AG09309 (cell line): ENCODE results near the gene ITSN1.

ENCODE experiments used
- DNase-seq: peaks from one replicate; pipeline ENCODE4 v3.0.0-alpha.2; 2010; ENCODE audit warnings: low read depth
- H3K4me3 ChIP-seq: 2 replicates; pipeline ENCODE4 v1.5.1; 2011; ENCODE audit warnings: mild to moderate bottlenecking, low read depth, low read length, moderate library complexity; ENCODE audit not compliant: control insufficient read depth
- TF ChIP-seq, protein P1 (sequence below): IDR thresholded peaks from 2 replicates; pipeline ENCODE4 v1.5.1; 2011; ENCODE audit warnings: mild to moderate bottlenecking, low read depth, low read length, inconsistent platforms; ENCODE audit not compliant: insufficient read depth, control insufficient read depth; ENCODE audit errors: missing control alignments

ITSN1 gene

DNA sequence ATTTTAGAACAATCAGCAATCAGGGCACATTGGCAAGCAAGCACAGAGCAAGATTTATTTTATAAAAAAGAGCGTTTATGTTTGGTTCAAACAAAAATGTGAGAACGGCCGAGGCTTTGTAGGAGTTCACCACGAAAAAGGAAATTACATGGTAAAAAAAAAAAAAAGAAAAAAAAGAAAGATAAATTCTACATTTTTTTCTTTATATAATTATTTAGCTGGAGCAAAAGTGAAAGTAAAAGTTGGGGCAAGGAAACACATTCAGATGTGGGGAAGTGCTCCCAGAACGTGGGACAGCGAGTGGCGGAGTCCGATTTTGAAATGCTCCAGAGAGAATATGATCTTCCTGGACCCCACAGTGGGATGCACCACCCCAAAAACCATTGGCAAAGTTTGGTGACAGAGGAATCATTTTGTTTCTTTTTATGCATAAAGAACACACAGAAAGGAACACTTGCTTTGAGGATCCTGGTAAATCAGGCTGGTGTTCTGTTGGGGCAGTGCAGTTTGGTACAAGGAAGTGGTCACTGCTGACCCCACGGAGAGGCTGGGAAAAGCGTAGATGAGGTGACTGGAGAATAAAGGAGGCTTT lies 289.6 kb downstream of the ITSN1 start:
- no peak for DNase-seq
- TF ChIP-seq, protein P1, sequence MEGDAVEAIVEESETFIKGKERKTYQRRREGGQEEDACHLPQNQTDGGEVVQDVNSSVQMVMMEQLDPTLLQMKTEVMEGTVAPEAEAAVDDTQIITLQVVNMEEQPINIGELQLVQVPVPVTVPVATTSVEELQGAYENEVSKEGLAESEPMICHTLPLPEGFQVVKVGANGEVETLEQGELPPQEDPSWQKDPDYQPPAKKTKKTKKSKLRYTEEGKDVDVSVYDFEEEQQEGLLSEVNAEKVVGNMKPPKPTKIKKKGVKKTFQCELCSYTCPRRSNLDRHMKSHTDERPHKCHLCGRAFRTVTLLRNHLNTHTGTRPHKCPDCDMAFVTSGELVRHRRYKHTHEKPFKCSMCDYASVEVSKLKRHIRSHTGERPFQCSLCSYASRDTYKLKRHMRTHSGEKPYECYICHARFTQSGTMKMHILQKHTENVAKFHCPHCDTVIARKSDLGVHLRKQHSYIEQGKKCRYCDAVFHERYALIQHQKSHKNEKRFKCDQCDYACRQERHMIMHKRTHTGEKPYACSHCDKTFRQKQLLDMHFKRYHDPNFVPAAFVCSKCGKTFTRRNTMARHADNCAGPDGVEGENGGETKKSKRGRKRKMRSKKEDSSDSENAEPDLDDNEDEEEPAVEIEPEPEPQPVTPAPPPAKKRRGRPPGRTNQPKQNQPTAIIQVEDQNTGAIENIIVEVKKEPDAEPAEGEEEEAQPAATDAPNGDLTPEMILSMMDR: no peak
- H3K4me3 ChIP-seq: peak overlapping the region; percentile 43

DNA sequence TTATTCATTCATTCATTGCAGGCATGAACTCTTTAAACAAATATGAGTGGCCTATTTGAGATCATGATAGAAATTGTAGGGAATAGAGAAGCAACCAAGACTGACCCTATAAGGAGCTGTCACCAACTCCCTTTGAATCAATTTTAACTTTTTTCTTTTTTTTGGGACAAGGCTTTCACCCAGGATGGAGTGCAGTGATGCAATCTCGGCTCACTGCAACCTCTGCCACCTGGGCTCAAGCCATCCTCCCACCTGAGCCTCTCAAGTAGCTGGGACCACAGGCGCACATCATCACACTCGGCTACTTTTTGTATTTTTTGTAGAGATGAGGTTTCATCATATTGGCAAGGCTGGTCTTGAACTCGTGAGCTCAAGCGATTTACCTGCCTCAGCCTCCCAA lies 290.4 kb downstream of the ITSN1 start:
- TF ChIP-seq, protein P1: no peak
- H3K4me3 ChIP-seq: no peak overlapping the region
- DNase-seq: no peak

DNA sequence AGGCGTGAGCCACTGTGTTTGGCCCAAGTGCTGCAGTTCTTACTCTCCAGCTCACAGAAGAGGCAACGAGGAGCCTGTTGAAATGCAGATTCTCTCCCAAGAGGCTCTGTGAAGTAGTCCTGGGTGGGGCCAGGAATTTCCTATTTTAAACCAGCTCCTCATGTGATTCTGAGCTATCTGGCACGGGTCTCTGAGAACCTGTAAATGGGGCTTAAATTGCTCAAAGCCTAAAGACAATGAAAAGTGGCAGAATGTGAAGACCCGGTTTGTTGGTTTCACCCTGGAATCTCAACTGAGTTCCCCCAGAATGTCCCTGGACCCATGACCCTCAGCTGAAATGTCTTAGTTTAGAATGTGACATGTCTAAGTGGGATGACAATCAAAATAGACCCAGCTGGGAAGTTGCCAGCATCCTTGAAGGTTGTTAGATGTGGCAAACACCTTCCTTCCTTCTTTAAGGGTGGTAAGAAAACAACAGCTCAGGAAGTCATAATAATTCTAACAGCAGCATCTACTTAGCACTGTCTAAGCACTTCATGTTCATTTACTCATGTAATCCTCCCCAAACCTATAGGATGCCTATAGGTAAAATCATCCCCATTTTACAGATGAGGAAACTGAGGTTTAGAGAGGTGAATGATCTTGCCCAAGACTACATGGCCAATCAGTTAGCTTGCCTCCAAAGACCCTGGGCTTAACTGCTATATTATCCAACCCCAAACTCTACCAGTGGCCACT lies 294.2 kb downstream of the ITSN1 start:
- DNase-seq: no peak
- no peak overlapping the region for H3K4me3 ChIP-seq
- TF ChIP-seq, protein P1: no peak

DNA sequence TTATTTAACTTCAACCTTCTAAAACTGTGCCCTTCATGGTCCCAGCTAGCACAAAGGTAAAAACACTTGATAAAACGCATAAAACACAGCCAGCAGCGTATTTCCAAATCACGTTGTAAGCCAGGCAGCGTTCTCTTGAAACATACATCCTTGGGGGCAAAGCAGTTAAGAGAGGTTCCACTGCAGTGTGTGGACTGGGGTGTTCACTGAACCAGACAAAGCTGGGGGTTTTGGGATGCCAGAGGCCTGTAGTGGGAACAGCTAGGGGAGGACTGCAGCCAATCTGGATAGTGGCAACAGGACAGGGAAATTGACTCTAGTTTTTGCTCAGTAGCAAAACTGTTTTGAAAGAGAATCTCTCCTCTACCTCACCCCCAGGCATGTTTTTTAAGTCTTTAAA lies 294.8 kb downstream of the ITSN1 start:
- no peak for DNase-seq
- no peak overlapping the region for H3K4me3 ChIP-seq
- TF ChIP-seq, protein P1: no peak

DNA sequence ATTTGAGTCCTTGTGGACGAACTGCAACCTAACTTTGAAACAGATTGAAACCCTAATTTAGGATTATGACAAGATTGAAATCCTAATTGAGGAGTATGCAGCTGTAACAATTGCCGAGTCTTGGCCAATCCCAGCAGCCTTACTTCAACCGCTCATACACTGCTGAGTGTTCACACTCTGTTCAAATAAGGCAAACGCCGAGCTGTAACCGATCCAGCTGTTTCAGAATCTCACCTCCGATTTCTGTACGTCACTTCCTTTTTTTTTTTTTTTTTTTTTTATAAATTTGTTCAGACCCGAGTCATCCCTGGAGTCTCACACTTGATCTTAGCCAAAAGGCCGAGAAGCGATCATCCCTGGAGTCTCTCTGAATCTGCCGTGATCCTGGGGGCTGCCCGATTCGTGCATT lies 295.6 kb downstream of the ITSN1 start:
- TF ChIP-seq, protein P1: no peak
- no peak for DNase-seq
- H3K4me3 ChIP-seq: no peak overlapping the region

DNA sequence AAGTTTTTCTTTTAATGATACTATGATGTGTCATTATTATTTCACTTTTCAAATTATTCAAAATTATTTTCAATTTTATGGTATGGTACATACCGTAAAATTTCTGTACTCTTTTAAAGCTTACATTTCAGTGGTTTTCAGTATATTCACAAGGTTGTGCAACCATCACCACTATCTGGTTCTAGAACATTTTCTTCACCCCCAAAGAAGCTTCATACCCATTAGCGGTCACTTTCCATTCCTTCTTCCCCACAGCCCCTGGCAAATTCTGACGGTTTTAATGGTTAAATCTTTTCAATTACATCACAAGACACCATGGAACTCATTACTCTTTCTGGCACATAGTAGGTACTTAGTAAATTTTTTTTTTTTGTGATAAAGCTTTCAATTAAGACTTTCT lies 296.1 kb downstream of the ITSN1 start:
- TF ChIP-seq, protein P1: no peak
- no peak overlapping the region for H3K4me3 ChIP-seq
- no peak for DNase-seq
